Measurements from ENCODE around the gene ZNHIT1. TPM values are rescaled to one million over a fixed set of nuclear protein-coding genes. Genes with fewer than 3 reads are reported as not detected.

The ZNHIT1 gene
- total and polyA plus RNA-seq, 2 of the 8 experiments (the other 6 are each of a cell fraction or from before 2014, with no cell fraction given) = 38.2 to 61.7 TPM

DNA sequence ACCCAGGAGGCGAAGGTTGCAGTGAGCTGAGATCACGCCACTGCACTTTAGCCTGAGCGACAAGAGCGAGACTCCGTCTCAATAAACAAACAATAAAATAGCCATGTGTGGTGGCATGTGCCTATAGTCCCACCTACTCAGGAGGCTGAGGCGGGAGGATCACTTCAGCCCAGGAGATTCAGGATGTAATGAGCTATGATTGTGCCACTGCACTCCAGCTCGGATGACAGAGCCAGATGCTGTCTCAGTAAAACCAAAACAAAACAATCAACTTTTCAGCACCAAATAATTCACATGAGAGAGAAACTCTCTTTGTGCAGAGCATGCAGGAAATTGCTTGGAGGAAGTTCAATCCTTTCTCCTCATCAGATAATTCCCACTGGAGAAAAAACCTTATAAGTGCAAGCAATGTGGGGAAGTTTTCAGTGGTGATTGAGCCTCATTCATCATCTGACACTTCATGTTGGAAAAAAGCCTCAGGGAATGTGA, 40.3 kb downstream of the ZNHIT1 start (continued):
- TF ChIP-seq RNF2 (IDR thresholded peaks at IDR 0.05; ENCODE audit: borderline replicate concordance, low read depth, low read length, missing control alignments, poor library complexity, severe bottlenecking) (no peak), POLR2A (IDR thresholded peaks at IDR 0.05; ENCODE audit: control extremely low read depth in 1 of 2, low read depth in 2 of 2, low read length in 2 of 2) (no peak), HDAC6 (IDR thresholded peaks at IDR 0.05; ENCODE audit: low read depth, low read length) (no peak), SRF (IDR thresholded peaks at IDR 0.05; ENCODE audit: low read depth, low read length) (no peak), JUND (IDR thresholded peaks at IDR 0.05; ENCODE audit: low read length) (no peak)
